Endothelial cell of umbilical vein (primary cell): Measurements from ENCODE around the gene SLC25A26. TPM values are rescaled to one million over a fixed set of nuclear protein-coding genes. Genes with fewer than 3 reads are reported as not detected.
"Not testable (repeated sequence)": the region's sequence is repeated elsewhere in the genome, so short reads cannot be mapped to it uniquely, and the experiment has no call there.

Experiments used
- BruUV-seq: library from RNA; stranded (reverse); fragments of 400-500 nt; replicated peaks from 2 replicates; lab custom pipeline; 2021; lab: Mats Ljungman, UMichigan
- CTCF ChIA-PET: fragments of 300-600, 350-600 bp; sonication (Branson Sonifier 250); formaldehyde crosslinking; loops from one replicate; lab custom pipeline; 2021; ENCODE audit warnings: antibody characterized with exemption, inconsistent platforms; lab: Charles Lee
- POLR2A ChIA-PET: fragments of 300-600, 350-600 bp; sonication (Branson Sonifier 250); formaldehyde crosslinking; loops from one replicate; lab custom pipeline; 2021; ENCODE audit warnings: antibody characterized with exemption, inconsistent platforms; lab: Charles Lee
- DNase-seq: peaks from one replicate; pipeline ENCODE4 v3.0.0-alpha.2; 2011; ENCODE audit warnings: low read depth, low spot score
- FAIRE-seq: peaks from 2 replicates; lab custom pipeline; 2011; peaks lifted over from hg19 to GRCh38; lab: Jason Lieb, UNC
- H2AFZ ChIP-seq: 2 replicates; pipeline ENCODE4 v1.6.0; 2012; ENCODE audit warnings: low read depth, low read length, control low read depth, inconsistent platforms
- H3K27ac ChIP-seq: 2 replicates; pipeline ENCODE4 v1.5.1; 2011; ENCODE audit warnings: low read depth, mild to moderate bottlenecking, control low read depth, low read length, moderate library complexity; ENCODE audit not compliant: insufficient read depth
- H3K27me3 ChIP-seq, 2 experiments: 2 replicates each; pipeline versions ENCODE4 v1.6.0 to v1.6.1; 2011; ENCODE audit warnings: low read length in 2 of 2, mixed read lengths in 1 of 2; ENCODE audit not compliant: control insufficient read depth in 2 of 2, insufficient read depth in 2 of 2
- H3K36me3 ChIP-seq, 2 experiments: 2 replicates in 1 of 2; 3 replicates in 1 of 2; pipeline ENCODE4 v1.5.1; 2011; ENCODE audit warnings: low read length in 2 of 2, mild to moderate bottlenecking in 1 of 2, moderate library complexity in 1 of 2; ENCODE audit not compliant: control insufficient read depth in 2 of 2, insufficient read depth in 2 of 2; ENCODE audit errors: extremely low read depth in 1 of 2
- H3K4me1 ChIP-seq: 3 replicates; pipeline ENCODE4 v1.5.1; 2011; ENCODE audit warnings: mild to moderate bottlenecking, low read length; ENCODE audit not compliant: control insufficient read depth, insufficient read depth; ENCODE audit errors: extremely low read depth
- H3K4me2 ChIP-seq: 2 replicates; pipeline ENCODE4 v1.6.1; 2011; ENCODE audit warnings: low read length, control low read depth, mixed read lengths; ENCODE audit not compliant: insufficient read depth
- H3K4me3 ChIP-seq, 3 experiments: fragments of 200-600 bp in 1 of 3; sonication (generic), shearing (Covaris generic) in 1 of 3; replicated peaks in 1 of 3; 2 replicates each; pipeline ENCODE4 v1.5.1; 2011 to 2016; ENCODE audit warnings: control low read depth in 3 of 3, low read length in 3 of 3, mild to moderate bottlenecking in 2 of 3, inconsistent platforms in 1 of 3, low read depth in 1 of 3, moderate library complexity in 1 of 3; ENCODE audit not compliant: insufficient read depth in 1 of 3
- H3K79me2 ChIP-seq: 2 replicates; pipeline ENCODE4 v1.6.0; 2012; ENCODE audit warnings: low read length, inconsistent platforms; ENCODE audit not compliant: control insufficient read depth, insufficient read depth
- H3K9ac ChIP-seq: replicated peaks from 2 replicates; pipeline ENCODE3; 2011; ENCODE audit warnings: low read length, control low read depth; ENCODE audit not compliant: insufficient read depth; ENCODE audit errors: extremely low read depth
- H3K9me1 ChIP-seq: replicated peaks from 3 replicates; pipeline ENCODE4 v1.6.0; 2011; ENCODE audit warnings: mild to moderate bottlenecking, low read length; ENCODE audit not compliant: control insufficient read depth, insufficient read depth; ENCODE audit errors: extremely low read depth
- H3K9me3 ChIP-seq: replicated peaks from 2 replicates; pipeline ENCODE4 v1.5.1; 2012; ENCODE audit warnings: low read length, inconsistent platforms; ENCODE audit not compliant: control insufficient read depth, insufficient read depth
- H4K20me1 ChIP-seq: replicated peaks from 2 replicates; pipeline ENCODE3; 2011; ENCODE audit warnings: mild to moderate bottlenecking, low read length; ENCODE audit not compliant: control insufficient read depth, insufficient read depth; ENCODE audit errors: extremely low read depth
- EZH2 ChIP-seq: IDR thresholded peaks from 2 replicates; pipeline ENCODE4 v1.6.1; 2012; ENCODE audit warnings: borderline replicate concordance, low read depth, mild to moderate bottlenecking, moderate library complexity, low read length, inconsistent platforms; ENCODE audit not compliant: severe bottlenecking
- FOS ChIP-seq: IDR thresholded peaks from 2 replicates; pipeline ENCODE4 v1.6.1; 2011; ENCODE audit warnings: mild to moderate bottlenecking, low read length, moderate library complexity, borderline replicate concordance; ENCODE audit not compliant: insufficient read depth
- GATA2 ChIP-seq: IDR thresholded peaks from 2 replicates; pipeline ENCODE4 v1.7.0; 2011; ENCODE audit warnings: low read depth, mild to moderate bottlenecking, moderate library complexity, mixed read lengths, low read length; ENCODE audit not compliant: insufficient read length, insufficient read depth
- JUN ChIP-seq: IDR thresholded peaks from 2 replicates; pipeline ENCODE4 v1.6.1; 2011; ENCODE audit warnings: borderline replicate concordance, low read depth; ENCODE audit not compliant: insufficient read length, insufficient read depth
- MYC ChIP-seq: IDR thresholded peaks from one replicate; pipeline ENCODE4 v1.6.1; 2011; ENCODE audit warnings: mild to moderate bottlenecking, low read depth, low read length
- POLR2A ChIP-seq: IDR thresholded peaks from 2 replicates; pipeline ENCODE4 v1.6.1; 2012; ENCODE audit warnings: low read depth, mild to moderate bottlenecking, control low read depth, low read length
- POLR2AphosphoS5 ChIP-seq: IDR thresholded peaks from 2 replicates; pipeline ENCODE4 v1.6.1; 2012; ENCODE audit warnings: low read depth, mild to moderate bottlenecking, control low read depth, low read length, moderate library complexity; ENCODE audit not compliant: insufficient read depth
- dilution Hi-C: fragments of 300-500 bp; cut with MboI; formaldehyde crosslinking; loops from one replicate; pipeline ENCODE4 v1.15.0; 2019; ENCODE audit warnings: low sequenced_read_pairs; ENCODE audit not compliant: extremely low pct_ligation_motif_present
- intact Hi-C: fragments of 100-400 bp; cut with micrococcal nuclease; formaldehyde crosslinking; loops from one replicate; pipeline ENCODE4 v1.10.0; 2022
- polyA plus RNA-seq, 4 experiments: library from polyadenylated mRNA; depleted of rRNA in 3 of 4; stranded (reverse) in 3 of 4; unstranded in 1 of 4; fragments of >200 nt; gene quantifications; 2 replicates each; pipeline versions ENCODE4 v1.2.1 to v1.2.3, GENCODE V29; 2011 to 2012; ENCODE audit warnings: missing spikeins in 1 of 4
- total RNA-seq: library from RNA; stranded (reverse); gene quantifications from 2 replicates; pipeline ENCODE4 v1.2.3, GENCODE V29; 2021
- TF ChIP-seq, protein P1 (sequence below): IDR thresholded peaks from 2 replicates; pipeline ENCODE4 v1.6.1; 2011; ENCODE audit not compliant: insufficient read depth, insufficient read length
- TF ChIP-seq, protein P2 (sequence below), 2 donors: IDR thresholded peaks; 1 replicate in 1 of 2; 2 replicates in 1 of 2; pipeline ENCODE4 v1.5.1; 2011; ENCODE audit warnings: low read length in 2 of 2, mild to moderate bottlenecking in 2 of 2, moderate library complexity in 2 of 2, control low read depth in 1 of 2, inconsistent platforms in 1 of 2, low read depth in 1 of 2; ENCODE audit not compliant: insufficient read depth in 1 of 2; ENCODE audit errors: extremely low read depth in 1 of 2

Gene SLC25A26
- total and polyA plus RNA-seq, 2 donors (not counting 3 experiments of a cell fraction or from before 2014, with no cell fraction given) = 11.8 to 23.5 TPM

DNA sequence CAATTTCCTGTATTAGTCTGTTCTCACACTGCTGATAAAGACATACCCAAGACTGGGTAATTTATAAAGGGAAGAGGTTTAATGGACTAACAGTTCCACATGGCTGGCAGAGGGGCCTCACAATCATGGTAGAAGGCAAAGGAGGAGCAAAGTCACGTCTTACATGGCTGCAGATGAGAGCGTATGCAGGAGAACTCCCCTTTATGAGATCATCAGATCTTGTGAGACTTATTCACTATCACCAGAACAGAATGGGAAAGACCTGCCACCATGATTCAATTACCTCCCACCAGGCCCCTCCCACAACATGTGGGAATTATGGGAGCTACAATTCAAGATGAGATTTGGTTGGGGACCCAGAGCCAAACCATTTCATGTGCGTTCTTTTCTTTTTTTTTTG, 5.3 kb downstream of the SLC25A26 start:
- H3K27ac ChIP-seq, intact Hi-C loops, H3K4me2 ChIP-seq, H3K79me2 ChIP-seq, H3K4me3 ChIP-seq, H3K9me1 ChIP-seq, CTCF ChIA-PET, dilution Hi-C loops, BruUV-seq, H3K4me1 ChIP-seq, POLR2A ChIA-PET, FAIRE-seq, DNase-seq, H2AFZ ChIP-seq, H4K20me1 ChIP-seq, H3K36me3 ChIP-seq, H3K9me3 ChIP-seq, H3K9ac ChIP-seq, H3K27me3 ChIP-seq: not testable (repeated sequence)

DNA sequence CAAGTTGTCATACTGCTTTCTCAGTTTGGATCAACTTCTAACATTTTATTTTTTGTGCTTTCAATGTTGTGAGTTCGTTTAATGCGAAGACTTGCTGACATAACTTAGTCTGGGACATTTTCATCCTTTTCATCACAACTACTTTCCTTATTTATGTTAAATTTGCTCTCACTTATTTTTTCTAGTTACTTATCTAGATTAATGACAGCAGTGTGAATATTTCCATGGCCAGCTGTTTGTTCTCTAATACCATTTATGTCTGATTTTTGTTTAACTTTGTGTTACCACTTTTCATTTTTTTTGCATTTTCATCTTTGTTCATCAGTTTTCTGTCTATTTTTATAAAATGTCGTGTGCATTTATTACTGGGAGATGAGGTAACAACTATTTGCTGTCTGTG, 6.2 kb downstream of the SLC25A26 start:
- intact Hi-C loops (no loop called here), dilution Hi-C loops (no loop called here)
- H3K4me1 ChIP-seq = no peaks in the 10 kb centered on the region
- H3K4me3 ChIP-seq = no peak overlapping the region
- no peaks in the 10 kb centered on the region for H3K9me3 ChIP-seq
- H3K27ac ChIP-seq = no peak overlapping the region
- no peak for TF ChIP-seq POLR2A
- TF ChIP-seq EZH2 = no peak
- no peak for TF ChIP-seq GATA2
- TF ChIP-seq MYC = no peak
- no peak for TF ChIP-seq JUN
- TF ChIP-seq, protein P1, sequence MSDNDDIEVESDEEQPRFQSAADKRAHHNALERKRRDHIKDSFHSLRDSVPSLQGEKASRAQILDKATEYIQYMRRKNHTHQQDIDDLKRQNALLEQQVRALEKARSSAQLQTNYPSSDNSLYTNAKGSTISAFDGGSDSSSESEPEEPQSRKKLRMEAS = no peak
- TF ChIP-seq, protein P2, sequence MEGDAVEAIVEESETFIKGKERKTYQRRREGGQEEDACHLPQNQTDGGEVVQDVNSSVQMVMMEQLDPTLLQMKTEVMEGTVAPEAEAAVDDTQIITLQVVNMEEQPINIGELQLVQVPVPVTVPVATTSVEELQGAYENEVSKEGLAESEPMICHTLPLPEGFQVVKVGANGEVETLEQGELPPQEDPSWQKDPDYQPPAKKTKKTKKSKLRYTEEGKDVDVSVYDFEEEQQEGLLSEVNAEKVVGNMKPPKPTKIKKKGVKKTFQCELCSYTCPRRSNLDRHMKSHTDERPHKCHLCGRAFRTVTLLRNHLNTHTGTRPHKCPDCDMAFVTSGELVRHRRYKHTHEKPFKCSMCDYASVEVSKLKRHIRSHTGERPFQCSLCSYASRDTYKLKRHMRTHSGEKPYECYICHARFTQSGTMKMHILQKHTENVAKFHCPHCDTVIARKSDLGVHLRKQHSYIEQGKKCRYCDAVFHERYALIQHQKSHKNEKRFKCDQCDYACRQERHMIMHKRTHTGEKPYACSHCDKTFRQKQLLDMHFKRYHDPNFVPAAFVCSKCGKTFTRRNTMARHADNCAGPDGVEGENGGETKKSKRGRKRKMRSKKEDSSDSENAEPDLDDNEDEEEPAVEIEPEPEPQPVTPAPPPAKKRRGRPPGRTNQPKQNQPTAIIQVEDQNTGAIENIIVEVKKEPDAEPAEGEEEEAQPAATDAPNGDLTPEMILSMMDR (IDR thresholded peaks at IDR 0.05; ENCODE audit: extremely low read depth in 1 of 2, insufficient read depth in 1 of 2, low read depth in 1 of 2, low read length in 2 of 2) = no peak
- TF ChIP-seq POLR2AphosphoS5 = no peak
- no peak for TF ChIP-seq FOS
- no peak overlapping the region for H3K4me2 ChIP-seq
- DNase-seq = no peak
- CTCF ChIA-PET = no interaction called here
- no peaks in the 10 kb centered on the region for H3K9me1 ChIP-seq
- no peak overlapping the region for H2AFZ ChIP-seq
- no peak for FAIRE-seq
- no peaks in the 10 kb centered on the region for H3K27me3 ChIP-seq
- no peak overlapping the region for H3K9ac ChIP-seq
- H3K36me3 ChIP-seq = no peaks in the 10 kb centered on the region
- no peaks in the 10 kb centered on the region for H3K79me2 ChIP-seq
- BruUV-seq = no TSS peak
- no peaks in the 10 kb centered on the region for H4K20me1 ChIP-seq
- POLR2A ChIA-PET = no interaction called here
